Mesenchymal stem cell (in vitro differentiated cells and primary cell): ENCODE data around the gene KLC1.
A peak's percentile ranks its signal among the peaks of the same experiment; 100 is the strongest.

ENCODE experiments used
- DNase-seq: peaks from one replicate; pipeline ENCODE4 v3.0.0-alpha.2; 2013
- H2AFZ ChIP-seq: one replicate; pipeline ENCODE4 v1.6.1; 2013; ENCODE audit warnings: low read depth, mild to moderate bottlenecking, control low read depth, inconsistent platforms, low read length, moderate library complexity
- H2AK5ac ChIP-seq: 2 replicates; pipeline ENCODE4 v1.6.1; 2013; ENCODE audit warnings: low read length, moderate library complexity, mild to moderate bottlenecking, inconsistent platforms; ENCODE audit not compliant: severe bottlenecking
- H2BK120ac ChIP-seq: one replicate; pipeline ENCODE4 v1.6.1; 2013; ENCODE audit warnings: low read depth, mild to moderate bottlenecking, inconsistent platforms, low read length, moderate library complexity
- H2BK12ac ChIP-seq, 2 experiments: one replicate each; pipeline ENCODE4 v1.6.1; 2013; ENCODE audit warnings: inconsistent platforms in 2 of 2, low read length in 2 of 2, mild to moderate bottlenecking in 2 of 2, moderate library complexity in 2 of 2, control low read depth in 1 of 2
- H2BK15ac ChIP-seq: one replicate; pipeline ENCODE4 v1.6.1; 2013; ENCODE audit warnings: mild to moderate bottlenecking, low read depth, inconsistent platforms; ENCODE audit not compliant: poor library complexity, severe bottlenecking
- H2BK5ac ChIP-seq: 2 replicates; pipeline ENCODE4 v1.6.1; 2013; ENCODE audit warnings: low read depth, mild to moderate bottlenecking, low read length, control low read depth, inconsistent platforms; ENCODE audit not compliant: poor library complexity, severe bottlenecking
- H3K14ac ChIP-seq, 2 experiments: one replicate each; pipeline ENCODE4 v1.6.1; 2013; ENCODE audit warnings: inconsistent platforms in 2 of 2, low read length in 2 of 2, control low read depth in 1 of 2, mild to moderate bottlenecking in 1 of 2, moderate library complexity in 1 of 2
- H3K18ac ChIP-seq, 2 experiments: one replicate each; pipeline ENCODE4 v1.6.1; 2013; ENCODE audit warnings: inconsistent platforms in 2 of 2, low read length in 2 of 2, control low read depth in 1 of 2, low read depth in 1 of 2, mild to moderate bottlenecking in 1 of 2
- H3K23ac ChIP-seq, 2 experiments: one replicate each; pipeline ENCODE4 v1.6.1; 2013; ENCODE audit warnings: inconsistent platforms in 2 of 2, low read length in 2 of 2, mild to moderate bottlenecking in 2 of 2, moderate library complexity in 2 of 2, control low read depth in 1 of 2
- H3K27ac ChIP-seq: 2 replicates; pipeline ENCODE4 v1.5.1; 2013; ENCODE audit warnings: mild to moderate bottlenecking, moderate library complexity, low read length, control low read depth, inconsistent platforms; ENCODE audit not compliant: poor library complexity, severe bottlenecking
- H3K27me3 ChIP-seq, 2 experiments: 2 replicates each; pipeline versions ENCODE4 v1.6.1 to v1.7.0; 2013; ENCODE audit warnings: low read length in 2 of 2, mild to moderate bottlenecking in 2 of 2, moderate library complexity in 2 of 2, control low read depth in 1 of 2, inconsistent platforms in 1 of 2; ENCODE audit not compliant: control insufficient read depth in 1 of 2, insufficient read depth in 1 of 2
- H3K36me3 ChIP-seq, 2 experiments: 2 replicates each; pipeline versions ENCODE4 v1.6.1 to v1.7.0; 2013; ENCODE audit warnings: low read length in 2 of 2, control low read depth in 1 of 2, inconsistent platforms in 1 of 2, low read depth in 1 of 2, mild to moderate bottlenecking in 1 of 2; ENCODE audit not compliant: insufficient read depth in 2 of 2, control insufficient read depth in 1 of 2
- H3K4ac ChIP-seq, 2 experiments: one replicate each; pipeline ENCODE4 v1.6.1; 2013; ENCODE audit warnings: inconsistent platforms in 2 of 2, low read length in 2 of 2, mild to moderate bottlenecking in 2 of 2, moderate library complexity in 2 of 2, control low read depth in 1 of 2, low read depth in 1 of 2
- H3K4me1 ChIP-seq: 2 replicates; pipeline ENCODE4 v1.6.1; 2013; ENCODE audit warnings: low read depth, low read length, control low read depth; ENCODE audit not compliant: control insufficient read depth, insufficient read depth
- H3K4me2 ChIP-seq: 2 replicates; pipeline ENCODE4 v1.6.1; 2013; ENCODE audit warnings: low read length, mild to moderate bottlenecking, inconsistent platforms; ENCODE audit not compliant: poor library complexity, severe bottlenecking
- H3K4me3 ChIP-seq, 2 experiments: 2 replicates each; pipeline versions ENCODE4 v1.5.1 to v1.7.0; 2013; ENCODE audit warnings: low read length in 2 of 2, mild to moderate bottlenecking in 2 of 2, control low read depth in 1 of 2, low read depth in 1 of 2; ENCODE audit not compliant: insufficient read depth in 1 of 2
- H3K79me1 ChIP-seq: replicated peaks from 2 replicates; pipeline ENCODE4 v1.6.1; 2013; ENCODE audit warnings: mild to moderate bottlenecking, control low read depth, low read length, inconsistent platforms; ENCODE audit not compliant: poor library complexity, severe bottlenecking
- H3K9ac ChIP-seq: 2 replicates; pipeline ENCODE4 v1.7.0; 2013; ENCODE audit warnings: mild to moderate bottlenecking, low read length, moderate library complexity
- H3K9me3 ChIP-seq: 2 replicates; pipeline ENCODE4 v1.7.0; 2013; ENCODE audit warnings: mild to moderate bottlenecking, low read length; ENCODE audit not compliant: control insufficient read depth
- H4K8ac ChIP-seq: one replicate; pipeline ENCODE4 v1.6.1; 2013; ENCODE audit warnings: inconsistent platforms, mild to moderate bottlenecking, low read length, moderate library complexity
- H4K91ac ChIP-seq: one replicate; pipeline ENCODE4 v1.6.1; 2013; ENCODE audit warnings: mild to moderate bottlenecking, low read length, inconsistent platforms
- WGBS: methylation state at CpG from one replicate; pipeline ENCODE4 v1.1.7; 2013; ENCODE audit warnings: mixed read lengths; 5-methylcytosine and 5-hydroxymethylcytosine counted together

KLC1 gene

DNA sequence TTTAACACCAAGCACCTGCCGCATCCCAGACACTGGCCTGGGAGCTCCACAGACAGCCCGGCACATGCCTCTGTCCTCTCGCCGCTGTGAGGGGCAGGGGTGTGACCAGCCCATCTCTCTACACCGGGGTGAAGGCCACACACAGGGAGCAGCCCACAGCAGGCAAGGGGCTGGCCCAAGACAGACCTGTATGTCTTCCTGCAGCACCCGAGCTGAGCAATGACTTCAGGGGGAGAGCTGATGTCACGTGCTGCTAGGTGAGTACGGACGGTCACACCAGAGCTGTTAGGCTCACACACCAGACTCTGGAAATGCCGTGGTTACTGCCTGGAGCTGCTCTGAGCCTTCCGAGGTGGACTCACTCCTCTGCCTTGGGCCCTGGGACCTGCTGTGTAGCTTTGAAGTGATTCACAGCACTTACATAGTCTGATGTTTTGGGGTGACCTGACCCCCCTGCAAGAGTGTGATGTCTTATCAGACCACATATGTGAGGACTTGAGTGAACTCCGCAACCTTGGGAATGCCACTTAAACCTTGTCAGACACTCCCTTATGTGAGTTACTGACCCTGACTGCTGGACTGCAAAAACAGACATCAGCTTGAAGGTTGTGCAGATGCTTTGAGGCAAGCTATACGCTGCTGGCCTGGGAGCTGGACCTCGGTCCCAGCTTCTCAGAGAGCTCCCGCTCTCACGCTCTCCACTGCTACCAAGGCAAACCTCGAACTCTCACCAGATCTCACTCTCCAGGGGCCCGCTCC, 84.5 kb downstream of the KLC1 start:
- peak overlapping the region; percentile 74 for H3K9ac ChIP-seq
- no peak overlapping the region for H3K23ac ChIP-seq
- no peak overlapping the region for H3K4me3 ChIP-seq
- H2AFZ ChIP-seq = no peak overlapping the region
- no peaks in the 10 kb centered on the region for H3K9me3 ChIP-seq
- no peak overlapping the region for H3K27ac ChIP-seq
- H4K91ac ChIP-seq = no peak overlapping the region
- no peak overlapping the region for H2AK5ac ChIP-seq
- DNase-seq = no peak
- peaks cover 35% of the 10 kb centered on the region for H3K79me1 ChIP-seq
- H2BK15ac ChIP-seq = no peak overlapping the region
- no peaks in the 10 kb centered on the region for H3K27me3 ChIP-seq
- H2BK5ac ChIP-seq = no peak overlapping the region
- 91% methylated on average over 18 of the region's 18 CpGs for WGBS
- no peak overlapping the region for H3K14ac ChIP-seq
- H2BK120ac ChIP-seq = no peak overlapping the region
- no peak overlapping the region for H4K8ac ChIP-seq
- no peak overlapping the region for H3K4me2 ChIP-seq
- peaks cover 23 to 35% of the 10 kb centered on the region in 2 experiments for H3K36me3 ChIP-seq
- no peak overlapping the region for H3K18ac ChIP-seq
- H2BK12ac ChIP-seq = no peak overlapping the region
- H3K4ac ChIP-seq = no peak overlapping the region
- H3K4me1 ChIP-seq = peaks cover 27% of the 10 kb centered on the region

DNA sequence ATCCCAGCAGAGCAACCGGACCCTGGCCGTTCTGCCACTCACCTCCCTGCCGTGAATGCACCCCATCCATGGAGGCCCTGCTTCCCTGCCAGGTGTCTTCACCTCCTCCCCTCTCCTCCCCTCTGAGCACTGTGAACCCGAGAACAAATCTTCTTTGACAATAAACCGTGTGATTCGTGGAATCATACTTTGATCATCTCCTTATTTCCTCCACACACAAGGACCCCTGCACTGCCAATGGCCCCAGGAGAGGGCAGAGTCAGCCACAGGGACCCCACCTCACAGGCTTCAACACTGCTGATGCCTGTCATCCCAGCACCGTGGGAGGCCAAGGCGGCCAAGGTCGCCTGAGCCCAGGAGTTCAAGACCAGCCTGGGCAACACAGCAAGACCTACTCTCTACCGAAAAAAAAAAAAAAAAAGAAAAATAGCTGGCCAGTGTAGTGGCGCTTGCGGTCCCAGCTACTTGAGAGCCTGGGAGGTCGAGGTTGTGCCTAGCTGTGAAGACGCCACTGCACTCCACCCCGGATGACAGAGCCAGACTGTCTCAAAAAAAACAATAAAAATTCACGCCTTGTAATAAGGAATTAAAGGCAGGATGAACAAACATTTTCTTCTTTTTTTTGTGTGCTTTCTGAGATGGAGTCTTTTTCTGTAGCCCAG, 85.2 kb downstream of the KLC1 start:
- Histone ChIP-seq H2BK12ac (no peak overlapping the region), H3K27ac (no peak overlapping the region), H3K36me3 (peaks cover 16 to 34% of the 10 kb centered on the region in 2 experiments), H3K14ac (no peak overlapping the region), H2BK5ac (no peak overlapping the region), H3K9ac (peak overlapping the region; percentile 74), H2BK15ac (no peak overlapping the region), H2AK5ac (no peak overlapping the region), H3K4ac (no peak overlapping the region), H3K27me3 (no peaks in the 10 kb centered on the region), H4K8ac (no peak overlapping the region), H3K18ac (no peak overlapping the region), H3K4me1 (peaks cover 32% of the 10 kb centered on the region), H3K9me3 (no peaks in the 10 kb centered on the region), H3K79me1 (peaks cover 36% of the 10 kb centered on the region), H3K23ac (no peak overlapping the region), H2BK120ac (no peak overlapping the region), H2AFZ (no peak overlapping the region), H4K91ac (no peak overlapping the region), H3K4me2 (no peak overlapping the region), H3K4me3 (peak overlapping the region in 1 of 2 experiments; percentile 73)
- no peak for DNase-seq
- WGBS = 85% methylated on average over 15 of the region's 16 CpGs

DNA sequence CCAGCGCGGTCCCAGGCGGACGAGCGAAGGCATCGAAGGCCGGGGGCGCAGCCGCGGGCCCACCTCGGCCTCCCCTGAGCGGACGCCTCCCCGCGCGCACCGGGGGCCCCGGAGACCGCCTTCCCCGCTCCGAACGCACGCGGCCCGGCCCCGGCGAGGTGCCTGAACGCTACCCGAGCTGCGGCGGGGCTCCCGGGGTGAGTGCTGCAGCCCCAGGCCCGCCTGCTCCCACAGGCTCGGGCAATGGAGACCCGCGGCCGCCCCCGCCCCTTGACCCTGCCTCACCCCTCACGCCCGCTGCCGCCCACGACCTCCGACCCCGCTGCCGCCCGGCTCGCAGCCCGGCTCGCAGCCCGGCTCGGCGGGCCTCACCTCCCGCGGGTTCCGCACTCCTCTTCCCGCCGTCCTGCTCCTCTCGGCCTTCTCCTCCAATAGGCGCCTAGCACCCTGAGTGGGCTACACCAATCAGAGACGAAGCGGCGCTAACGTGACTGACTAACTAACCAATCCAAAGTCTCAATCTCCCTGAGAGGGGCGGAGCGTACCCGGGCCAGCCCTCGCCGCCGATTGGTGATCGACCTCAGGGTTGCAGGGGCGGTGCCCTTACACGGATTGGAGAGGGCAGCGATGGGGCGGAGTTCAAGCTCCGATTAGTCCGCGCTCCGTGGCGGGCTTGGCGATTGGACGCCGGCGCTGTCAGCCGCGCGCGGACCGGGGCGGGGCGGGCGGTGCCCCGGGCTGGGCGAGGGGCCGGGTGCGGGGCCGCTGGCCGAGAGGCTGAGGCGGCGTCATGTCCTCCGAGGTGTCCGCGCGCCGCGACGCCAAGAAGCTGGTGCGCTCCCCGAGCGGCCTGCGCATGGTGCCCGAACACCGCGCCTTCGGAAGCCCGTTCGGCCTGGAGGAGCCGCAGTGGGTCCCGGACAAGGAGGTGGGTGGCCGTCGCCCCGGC, 86.3 kb downstream of the KLC1 start, which contains the start of the genes XRCC3 and ZFYVE21:
Gene XRCC3 (minus strand): TSS at position 400 of the 949 bp plus-strand sequence. CDS start 4,364 bp downstream, outside the sequence.
Gene ZFYVE21 (plus strand): TSS at position 759 of the 949 bp plus-strand sequence. CDS start 32 bp downstream, at position 791.
- Histone ChIP-seq H2AK5ac (peak within 1 kb of the TSS; percentile 1), H3K4me3 (peak within 1 kb of the TSS; percentile 90 to 92), H2BK120ac (peak within 1 kb of the TSS; percentile 44), H3K4me1 (peaks cover 32% of the 10 kb centered on the region), H3K23ac (peak within 1 kb of the TSS in 1 of 2 experiments; percentile 51), H2BK12ac (peak within 1 kb of the TSS in 1 of 2 experiments; percentile 52), H3K4me2 (peak within 1 kb of the TSS; percentile 90), H3K9ac (peak within 1 kb of the TSS; percentile 84), H3K79me1 (peaks cover 36% of the 10 kb centered on the region), H3K9me3 (no peaks in the 10 kb centered on the region), H4K8ac (peak within 1 kb of the TSS; percentile 57), H3K36me3 (peaks cover 8 to 27% of the 10 kb centered on the region in 2 experiments), H3K4ac (peak within 1 kb of the TSS; percentile 59 to 67), H3K14ac (peak within 1 kb of the TSS in 1 of 2 experiments; percentile 94), H3K27me3 (no peaks in the 10 kb centered on the region), H2BK5ac (no peak within 1 kb of the TSS), H2BK15ac (peak within 1 kb of the TSS; percentile 38), H4K91ac (peak within 1 kb of the TSS; percentile 59), H3K27ac (no peak within 1 kb of the TSS), H3K18ac (peak within 1 kb of the TSS; percentile 73 to 74), H2AFZ (peak within 1 kb of the TSS; percentile 49)
- under 1% methylated on average over 90 of the region's 121 CpGs for WGBS
- DNase-seq = peak; percentile 99
